ENCODE results near the gene VRK3.

Gene VRK3

DNA sequence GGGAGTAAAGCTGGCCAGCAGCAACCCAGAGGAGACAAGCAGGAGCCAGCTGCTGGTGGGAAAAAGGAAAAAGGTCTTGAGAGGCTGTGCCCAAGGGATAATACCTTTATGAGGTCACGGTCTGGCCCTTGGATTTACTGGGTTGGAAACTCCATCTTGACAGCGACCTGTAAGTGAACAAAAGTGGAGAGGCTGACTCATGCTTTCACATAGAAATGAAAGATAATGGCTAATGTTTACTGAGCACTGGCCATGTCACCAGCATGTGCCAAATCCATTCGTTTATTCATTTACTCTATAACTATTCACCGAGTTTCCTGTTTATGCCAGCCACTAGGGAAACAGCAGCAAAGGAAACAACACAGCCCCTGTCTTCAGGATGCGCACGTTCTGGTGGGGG lies 4.7 kb downstream of the VRK3 start:
- H3F3A ChIP-seq (ENCODE audit: insufficient read depth, low read length): no peaks in the 10 kb centered on the region
- no peak overlapping the region for H3K27ac ChIP-seq (ENCODE audit: low read depth, low read length, poor library complexity, severe bottlenecking)
- H3K9me2 ChIP-seq (ENCODE audit: low read depth, low read length): no peaks in the 10 kb centered on the region
- H3K4me2 ChIP-seq (ENCODE audit: low read length): no peak overlapping the region
- peaks cover 7% of the 10 kb centered on the region for H3K79me2 ChIP-seq (ENCODE audit: insufficient read depth, low read length)
- H3K9me3 ChIP-seq (ENCODE audit: low read length): no peaks in the 10 kb centered on the region
- no peaks in the 10 kb centered on the region for H4K20me1 ChIP-seq (ENCODE audit: insufficient read depth, low read length)
- TF ChIP-seq EZH2 (IDR thresholded peaks at IDR 0.05; ENCODE audit: borderline replicate concordance, low read length): no peak
- no peak for TF ChIP-seq CTCF (IDR thresholded peaks at IDR 0.05; ENCODE audit: low read length)
- no peaks in the 10 kb centered on the region for H3K27me3 ChIP-seq (ENCODE audit: insufficient read depth, low read length)
- no peak overlapping the region for H3K9ac ChIP-seq (ENCODE audit: low read length)
- H3K4me1 ChIP-seq (ENCODE audit: insufficient read depth, low read length, severe bottlenecking): peaks cover 20% of the 10 kb centered on the region
- H2AFZ ChIP-seq (ENCODE audit: low read length): no peak overlapping the region
- no peak overlapping the region for H3K4me3 ChIP-seq (ENCODE audit: low read depth, low read length, poor library complexity, severe bottlenecking)
- peaks cover 32% of the 10 kb centered on the region for H3K36me3 ChIP-seq (ENCODE audit: insufficient read depth, low read length)

- Histone ChIP-seq H3F3A (ENCODE audit: insufficient read depth, low read length) (no peaks in the 10 kb centered on the region), H3K27ac (ENCODE audit: low read depth, low read length, poor library complexity, severe bottlenecking) (no peak overlapping the region), H3K4me1 (ENCODE audit: insufficient read depth, low read length, severe bottlenecking) (no peaks in the 10 kb centered on the region), H4K20me1 (ENCODE audit: insufficient read depth, low read length) (no peaks in the 10 kb centered on the region), H3K79me2 (ENCODE audit: insufficient read depth, low read length) (no peaks in the 10 kb centered on the region), H3K9ac (ENCODE audit: low read length) (no peak overlapping the region), H3K4me3 (ENCODE audit: low read depth, low read length, poor library complexity, severe bottlenecking) (no peak overlapping the region), H2AFZ (ENCODE audit: low read length) (no peak overlapping the region), H3K27me3 (ENCODE audit: insufficient read depth, low read length) (no peaks in the 10 kb centered on the region), H3K4me2 (ENCODE audit: low read length) (no peak overlapping the region), H3K9me3 (ENCODE audit: low read length) (no peaks in the 10 kb centered on the region), H3K36me3 (ENCODE audit: insufficient read depth, low read length) (peaks cover 53% of the 10 kb centered on the region), H3K9me2 (ENCODE audit: low read depth, low read length) (no peaks in the 10 kb centered on the region)
- no peak for TF ChIP-seq EZH2 (IDR thresholded peaks at IDR 0.05; ENCODE audit: borderline replicate concordance, low read length)
- no peak for TF ChIP-seq CTCF (IDR thresholded peaks at IDR 0.05; ENCODE audit: low read length)
Observed at GRCh38 chr19:50016225-50016807, 8.9 kb downstream of the VRK3 start.

DNA sequence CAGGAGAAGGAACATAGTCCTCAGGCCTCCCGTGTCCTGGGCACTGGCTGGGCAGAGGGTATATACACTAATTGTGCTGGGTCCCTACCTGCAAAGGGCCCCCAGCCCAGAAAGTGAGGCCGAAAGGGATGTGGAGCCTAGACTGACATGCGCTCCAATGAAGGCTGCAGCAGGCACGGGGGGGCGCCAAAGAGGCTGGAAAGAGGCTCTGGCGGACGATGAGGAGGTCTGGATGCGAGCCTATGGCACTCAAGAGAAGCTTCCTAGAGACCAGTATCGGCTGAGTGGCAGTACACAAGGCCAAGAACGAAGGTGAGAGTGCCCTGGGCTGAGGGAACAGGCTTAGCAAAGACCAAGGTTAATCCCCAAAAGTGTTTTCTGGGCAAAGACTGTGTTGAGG lies 16.6 kb downstream of the VRK3 start:
- Histone ChIP-seq H3K4me3 (ENCODE audit: low read depth, low read length, poor library complexity, severe bottlenecking) (no peak overlapping the region), H3K27ac (ENCODE audit: low read depth, low read length, poor library complexity, severe bottlenecking) (no peak overlapping the region), H3K79me2 (ENCODE audit: insufficient read depth, low read length) (no peaks in the 10 kb centered on the region), H4K20me1 (ENCODE audit: insufficient read depth, low read length) (no peaks in the 10 kb centered on the region), H3K4me1 (ENCODE audit: insufficient read depth, low read length, severe bottlenecking) (no peaks in the 10 kb centered on the region), H3K9ac (ENCODE audit: low read length) (no peak overlapping the region), H3K9me3 (ENCODE audit: low read length) (no peaks in the 10 kb centered on the region), H3K27me3 (ENCODE audit: insufficient read depth, low read length) (no peaks in the 10 kb centered on the region), H3K36me3 (ENCODE audit: insufficient read depth, low read length) (peaks cover 44% of the 10 kb centered on the region), H3K4me2 (ENCODE audit: low read length) (no peak overlapping the region), H3K9me2 (ENCODE audit: low read depth, low read length) (no peaks in the 10 kb centered on the region), H3F3A (ENCODE audit: insufficient read depth, low read length) (no peaks in the 10 kb centered on the region), H2AFZ (ENCODE audit: low read length) (no peak overlapping the region)
- TF ChIP-seq CTCF (IDR thresholded peaks at IDR 0.05; ENCODE audit: low read length) (peak; percentile 73), EZH2 (IDR thresholded peaks at IDR 0.05; ENCODE audit: borderline replicate concordance, low read length) (no peak)

All from OCI-LY1 (cell line).